Dedifferentiated amniotic fluid mesenchymal stem cell (primary cell): ENCODE measurements around the gene TRAP1.

Source experiments
- DNase-seq: peaks from one replicate; pipeline ENCODE4 v3.0.0-alpha.2; 2016; ENCODE audit errors: extremely low spot score

TRAP1 gene

GRCh38 chr16:3713587-3714242 lies 3.6 kb downstream of the TRAP1 start:
- DNase-seq, result no peak

GRCh38 chr16:3712861-3713372 lies 4.4 kb downstream of the TRAP1 start:
- no peak for DNase-seq

GRCh38 chr16:3706253-3707012 lies 10.9 kb downstream of the TRAP1 start:
- DNase-seq, result no peak

- no peak for DNase-seq
Measured at GRCh38 chr16:3702082-3702481, 15.2 kb downstream of the TRAP1 start.

- DNase-seq, result no peak
Measured at GRCh38 chr16:3701531-3701930, 15.8 kb downstream of the TRAP1 start.

- DNase-seq, result no peak
Measured at GRCh38 chr16:3698941-3699340, 18.4 kb downstream of the TRAP1 start.

- DNase-seq, result peak; percentile 77
Measured at GRCh38 chr16:3696425-3697218, 20.7 kb downstream of the TRAP1 start.

- DNase-seq, result no peak
Measured at GRCh38 chr16:3695610-3696369, 21.5 kb downstream of the TRAP1 start.

GRCh38 chr16:3694051-3694450 lies 23.3 kb downstream of the TRAP1 start:
- no peak for DNase-seq

GRCh38 chr16:3691761-3692160 lies 25.6 kb downstream of the TRAP1 start:
- DNase-seq, result no peak

GRCh38 chr16:3690980-3691720 lies 26.2 kb downstream of the TRAP1 start:
- DNase-seq, result no peak

- DNase-seq, result peak; percentile 96
Measured at GRCh38 chr16:3690470-3690928, 26.8 kb downstream of the TRAP1 start.

GRCh38 chr16:3689731-3690130 lies 27.6 kb downstream of the TRAP1 start:
- DNase-seq, result no peak

- no peak for DNase-seq
Measured at GRCh38 chr16:3687792-3688191, 29.5 kb downstream of the TRAP1 start.

- DNase-seq, result no peak
Measured at GRCh38 chr16:3687021-3687420, 30.3 kb downstream of the TRAP1 start.

- DNase-seq, result no peak
Measured at GRCh38 chr16:3681206-3681605, 36.1 kb downstream of the TRAP1 start.

- no peak for DNase-seq
Measured at GRCh38 chr16:3677994-3678393, 39.3 kb downstream of the TRAP1 start.

GRCh38 chr16:3675601-3676130 lies 41.7 kb downstream of the TRAP1 start:
- no peak for DNase-seq

- DNase-seq, result no peak
Measured at GRCh38 chr16:3674513-3675295, 42.6 kb downstream of the TRAP1 start.
